HUES6 (cell line): Measurements from ENCODE around the gene ITPRID2.
"Not testable (repeated sequence)": the region's sequence is repeated elsewhere in the genome, so short reads cannot be mapped to it uniquely, and the experiment has no call there.

ENCODE experiments used
- H3K27ac ChIP-seq: 2 replicates; pipeline ENCODE4 v1.7.0; 2013; ENCODE audit warnings: low read depth, mild to moderate bottlenecking, low read length, inconsistent platforms
- H3K27me3 ChIP-seq: 2 replicates; pipeline ENCODE4 v1.6.1; 2013; ENCODE audit warnings: low read length; ENCODE audit not compliant: control insufficient read depth, insufficient read depth
- H3K36me3 ChIP-seq: 2 replicates; pipeline ENCODE4 v1.6.1; 2013; ENCODE audit warnings: low read length; ENCODE audit not compliant: control insufficient read depth, insufficient read depth
- H3K4me1 ChIP-seq: 2 replicates; pipeline ENCODE4 v1.6.1; 2013; ENCODE audit warnings: low read length; ENCODE audit not compliant: control insufficient read depth, insufficient read depth
- H3K4me3 ChIP-seq: 2 replicates; pipeline ENCODE4 v1.5.1; 2013; ENCODE audit warnings: low read depth, low read length
- H3K9ac ChIP-seq: one replicate; pipeline ENCODE4 v1.6.1; 2013; ENCODE audit warnings: mild to moderate bottlenecking, low read length
- H3K9me3 ChIP-seq: 2 replicates; pipeline ENCODE4 v1.6.1; 2013; ENCODE audit warnings: low read depth, low read length; ENCODE audit not compliant: control insufficient read depth, insufficient read depth

Gene ITPRID2

GRCh38 chr2:181947273-181947672 lies 55.7 kb downstream of the ITPRID2 start:
- Histone ChIP-seq H3K27ac (no peak overlapping the region), H3K4me3 (no peak overlapping the region), H3K9me3 (no peaks in the 10 kb centered on the region), H3K9ac (no peak overlapping the region), H3K36me3 (no peaks in the 10 kb centered on the region), H3K4me1 (peaks cover 9% of the 10 kb centered on the region; the same call in 1 of the 2 replicates), H3K27me3 (no peaks in the 10 kb centered on the region)

GRCh38 chr2:181948227-181948626 lies 56.7 kb downstream of the ITPRID2 start:
- H3K27ac ChIP-seq, result no peak overlapping the region
- H3K4me3 ChIP-seq, result no peak overlapping the region
- H3K9me3 ChIP-seq, result no peaks in the 10 kb centered on the region
- no peaks in the 10 kb centered on the region for H3K27me3 ChIP-seq
- peaks cover 9% of the 10 kb centered on the region; the same call in 1 of the 2 replicates for H3K4me1 ChIP-seq
- H3K36me3 ChIP-seq, result no peaks in the 10 kb centered on the region
- H3K9ac ChIP-seq, result no peak overlapping the region

DNA sequence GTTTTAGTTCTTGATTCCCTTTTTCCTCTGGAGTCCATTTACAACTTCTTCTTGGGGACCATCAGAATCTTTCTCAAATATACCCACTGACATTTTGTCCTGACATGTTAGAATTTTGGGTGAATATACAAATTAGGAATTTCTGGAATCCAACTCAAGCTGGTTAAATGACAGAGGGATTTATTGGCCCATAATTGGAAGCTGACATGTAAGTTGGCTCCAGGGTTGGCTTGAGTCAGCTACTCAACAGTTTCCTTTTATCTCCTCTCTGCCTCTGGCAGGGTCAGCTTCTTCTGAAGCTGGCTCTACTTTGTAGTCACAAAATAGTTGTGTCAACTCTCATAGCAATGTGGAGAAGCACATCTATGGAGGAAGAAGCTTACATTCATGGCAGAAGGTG lies 57.5 kb downstream of the ITPRID2 start:
- H3K36me3 ChIP-seq, result no peaks in the 10 kb centered on the region
- H3K4me3 ChIP-seq, result no peak overlapping the region
- H3K27ac ChIP-seq, result no peak overlapping the region
- no peaks in the 10 kb centered on the region for H3K27me3 ChIP-seq
- no peak overlapping the region for H3K9ac ChIP-seq
- H3K9me3 ChIP-seq, result no peaks in the 10 kb centered on the region
- peaks cover 8% of the 10 kb centered on the region; the same call in 1 of the 2 replicates for H3K4me1 ChIP-seq

GRCh38 chr2:181952404-181953226 lies 61.1 kb downstream of the ITPRID2 start:
- Histone ChIP-seq H3K4me1 (no peaks in the 10 kb centered on the region), H3K27ac (no peak overlapping the region), H3K27me3 (no peaks in the 10 kb centered on the region), H3K9ac (no peak overlapping the region), H3K4me3 (no peak overlapping the region), H3K9me3 (no peaks in the 10 kb centered on the region), H3K36me3 (no peaks in the 10 kb centered on the region)

GRCh38 chr2:181953881-181954537 lies 62.5 kb downstream of the ITPRID2 start:
- H3K9me3 ChIP-seq, result no peaks in the 10 kb centered on the region

DNA sequence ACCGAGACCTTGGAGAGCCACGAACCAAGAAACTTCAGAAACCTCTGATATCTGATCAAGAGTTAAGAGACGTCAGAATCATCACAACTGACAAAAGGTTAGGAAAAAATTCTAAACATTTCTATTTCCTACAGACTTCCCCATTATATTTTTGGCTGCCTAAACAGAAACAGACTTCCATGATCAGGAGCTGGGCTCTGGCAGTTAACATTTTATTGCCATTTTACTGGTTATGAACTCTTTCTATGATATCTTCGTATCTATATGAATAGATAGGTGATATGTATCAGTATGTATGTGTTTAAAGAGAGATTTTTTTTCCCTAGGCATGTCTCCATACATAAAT lies 63.0 kb downstream of the ITPRID2 start:
- Histone ChIP-seq H3K9ac (no peak overlapping the region), H3K9me3 (no peaks in the 10 kb centered on the region), H3K4me1 (no peaks in the 10 kb centered on the region), H3K36me3 (no peaks in the 10 kb centered on the region), H3K4me3 (peak overlapping the region; percentile 41), H3K27me3 (no peaks in the 10 kb centered on the region), H3K27ac (no peak overlapping the region)

More at GRCh38 chr2:181953881-181954537, 62.5 kb downstream of the ITPRID2 start:
- Histone ChIP-seq H3K27ac (no peak overlapping the region), H3K4me3 (peak overlapping the region; percentile 41), H3K36me3 (no peaks in the 10 kb centered on the region), H3K27me3 (no peaks in the 10 kb centered on the region), H3K9ac (no peak overlapping the region), H3K4me1 (no peaks in the 10 kb centered on the region)

- no peaks in the 10 kb centered on the region for H3K9me3 ChIP-seq
- H3K27ac ChIP-seq, result no peak overlapping the region
- no peaks in the 10 kb centered on the region for H3K27me3 ChIP-seq
- H3K4me1 ChIP-seq, result no peaks in the 10 kb centered on the region
- H3K9ac ChIP-seq, result no peak overlapping the region
- no peak overlapping the region for H3K4me3 ChIP-seq
- H3K36me3 ChIP-seq, result no peaks in the 10 kb centered on the region
Measured at GRCh38 chr2:181955010-181955409, 63.5 kb downstream of the ITPRID2 start.

GRCh38 chr2:181955866-181956265 lies 64.3 kb downstream of the ITPRID2 start:
- not testable (repeated sequence) for H3K4me1 ChIP-seq, H3K9me3 ChIP-seq, H3K27ac ChIP-seq, H3K27me3 ChIP-seq, H3K36me3 ChIP-seq, H3K9ac ChIP-seq, H3K4me3 ChIP-seq

DNA sequence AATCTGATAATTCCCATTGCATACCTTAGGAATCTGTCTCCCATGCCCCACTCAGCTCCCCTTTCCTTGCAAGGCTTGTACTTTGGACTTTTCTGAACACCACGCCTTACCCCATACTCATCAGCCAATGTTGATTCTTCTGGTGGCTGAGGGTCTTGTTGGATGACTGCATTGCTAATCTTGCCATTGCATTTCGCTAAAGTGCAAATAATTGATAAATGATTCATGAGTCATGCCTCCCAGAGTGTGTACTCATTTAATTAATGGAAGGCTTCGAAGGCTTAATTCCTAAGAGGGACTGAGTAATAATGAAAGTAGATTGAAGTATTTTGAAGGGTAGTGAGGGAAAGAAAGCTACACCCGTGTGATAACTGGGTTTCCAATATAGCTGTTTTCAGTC lies 66.1 kb downstream of the ITPRID2 start:
- Histone ChIP-seq H3K4me1 (no peaks in the 10 kb centered on the region), H3K27me3 (no peaks in the 10 kb centered on the region), H3K27ac (no peak overlapping the region), H3K4me3 (no peak overlapping the region), H3K9me3 (no peaks in the 10 kb centered on the region), H3K36me3 (no peaks in the 10 kb centered on the region), H3K9ac (no peak overlapping the region)

- H3K4me1 ChIP-seq, result no peaks in the 10 kb centered on the region
- H3K9me3 ChIP-seq, result no peaks in the 10 kb centered on the region
- H3K27me3 ChIP-seq, result no peaks in the 10 kb centered on the region
- no peak overlapping the region for H3K9ac ChIP-seq
- no peaks in the 10 kb centered on the region for H3K36me3 ChIP-seq
- no peak overlapping the region for H3K27ac ChIP-seq
- H3K4me3 ChIP-seq, result no peak overlapping the region
Measured at GRCh38 chr2:181958726-181959125, 67.2 kb downstream of the ITPRID2 start.

GRCh38 chr2:181959508-181959907 lies 68.0 kb downstream of the ITPRID2 start:
- no peaks in the 10 kb centered on the region for H3K9me3 ChIP-seq
- H3K9ac ChIP-seq, result no peak overlapping the region
- H3K36me3 ChIP-seq, result no peaks in the 10 kb centered on the region
- no peak overlapping the region for H3K27ac ChIP-seq
- H3K4me1 ChIP-seq, result no peaks in the 10 kb centered on the region
- no peaks in the 10 kb centered on the region for H3K27me3 ChIP-seq
- no peak overlapping the region for H3K4me3 ChIP-seq
